ENCODE results near the gene SRSF5.
"Not testable (repeated sequence)": the region's sequence is repeated elsewhere in the genome, so short reads cannot be mapped to it uniquely, and the experiment has no call there.

The SRSF5 gene

GRCh38 chr14:69766984-69767368, at the start of gene SRSF5:
SRSF5 (plus strand) TSS chr14:69767142; CDS start chr14:69768157, 1,015 bp downstream.
- peak; percentile 87 to 94 (median 87) for DNase-seq (ENCODE audit: low read depth in 3 of 3)

GRCh38 chr14:69718614-69719013, 48.3 kb upstream of the SRSF5 start:
- not testable (repeated sequence) for DNase-seq (ENCODE audit: low read depth in 3 of 3)

- no peak for DNase-seq (ENCODE audit: low read depth in 3 of 3)
Measured at GRCh38 chr14:69719501-69719951, 47.4 kb upstream of the SRSF5 start.

- DNase-seq (ENCODE audit: low read depth in 3 of 3): no peak
Measured at GRCh38 chr14:69720912-69721311, 46.0 kb upstream of the SRSF5 start.

- peak; percentile 72 to 81 (median 74) for DNase-seq (ENCODE audit: low read depth in 3 of 3)
Measured at GRCh38 chr14:69726761-69727511, 40.0 kb upstream of the SRSF5 start.

GRCh38 chr14:69727860-69728259, 39.1 kb upstream of the SRSF5 start:
- DNase-seq (ENCODE audit: low read depth in 3 of 3): no peak

- DNase-seq (ENCODE audit: low read depth in 3 of 3): not testable (repeated sequence)
Measured at GRCh38 chr14:69731919-69732598, 34.9 kb upstream of the SRSF5 start.

GRCh38 chr14:69736405-69736804, 30.5 kb upstream of the SRSF5 start:
- DNase-seq (ENCODE audit: low read depth in 3 of 3): not testable (repeated sequence)

GRCh38 chr14:69741055-69741454, 25.9 kb upstream of the SRSF5 start:
- no peak for DNase-seq (ENCODE audit: low read depth in 3 of 3)

GRCh38 chr14:69749956-69750355, 17.0 kb upstream of the SRSF5 start:
- DNase-seq (ENCODE audit: low read depth in 3 of 3): no peak

- no peak for DNase-seq (ENCODE audit: low read depth in 3 of 3)
Measured at GRCh38 chr14:69750495-69750894, 16.4 kb upstream of the SRSF5 start.

GRCh38 chr14:69752773-69753172, 14.2 kb upstream of the SRSF5 start:
- DNase-seq (ENCODE audit: low read depth in 3 of 3): no peak

- DNase-seq (ENCODE audit: low read depth in 3 of 3): no peak
Measured at GRCh38 chr14:69753860-69754259, 13.1 kb upstream of the SRSF5 start.

GRCh38 chr14:69754487-69754886, 12.5 kb upstream of the SRSF5 start:
- no peak for DNase-seq (ENCODE audit: low read depth in 3 of 3)

- no peak for DNase-seq (ENCODE audit: low read depth in 3 of 3)
Measured at GRCh38 chr14:69755296-69755695, 11.6 kb upstream of the SRSF5 start.

GRCh38 chr14:69755784-69756183, 11.2 kb upstream of the SRSF5 start:
- no peak for DNase-seq (ENCODE audit: low read depth in 3 of 3)

- no peak for DNase-seq (ENCODE audit: low read depth in 3 of 3)
Measured at GRCh38 chr14:69756298-69756697, 10.6 kb upstream of the SRSF5 start.

GRCh38 chr14:69760810-69761209, 6.1 kb upstream of the SRSF5 start:
- DNase-seq (ENCODE audit: low read depth in 3 of 3): no peak

GRCh38 chr14:69763761-69764510, 3.0 kb upstream of the SRSF5 start:
- DNase-seq (ENCODE audit: low read depth in 3 of 3): peak; percentile 6 to 47 (median 26)

- DNase-seq (ENCODE audit: low read depth in 3 of 3): peak; percentile 87 to 92 (median 88)
Measured at GRCh38 chr14:69767369-69767999, 542 bp downstream of the SRSF5 start.

GRCh38 chr14:69768873-69769272, 1.9 kb downstream of the SRSF5 start:
- no peak for DNase-seq (ENCODE audit: low read depth in 3 of 3)

- DNase-seq (ENCODE audit: low read depth in 3 of 3): no peak
Measured at GRCh38 chr14:69769623-69770022, 2.7 kb downstream of the SRSF5 start.

Measured in stimulated activated CD4-positive, alpha-beta T cell treated with anti-CD3 and anti-CD28 coated beads, TNF-alpha, amount 100 ng/mL, for 24 hours (primary cell).